Astrocyte (in vitro differentiated cells and primary cell): ENCODE results near the gene UBR3. TPM values are rescaled to one million over a fixed set of nuclear protein-coding genes. Genes with fewer than 3 reads are reported as not detected.

Experiments used
- DNase-seq: peaks from one replicate; pipeline ENCODE4 v3.0.0-alpha.2; 2010; ENCODE audit warnings: low read depth
- FAIRE-seq: peaks from 2 replicates; lab custom pipeline; 2011; peaks lifted over from hg19 to GRCh38; lab: Jason Lieb, UNC
- H2AFZ ChIP-seq: 2 replicates; pipeline ENCODE4 v1.6.0; 2012; ENCODE audit warnings: low read depth, low read length, inconsistent platforms
- H3K27ac ChIP-seq: 2 replicates; pipeline ENCODE4 v1.5.1; 2011; ENCODE audit warnings: low read depth, low read length, inconsistent platforms
- H3K27me3 ChIP-seq: 2 replicates; pipeline ENCODE4 v1.6.0; 2011; ENCODE audit warnings: low read length, inconsistent platforms; ENCODE audit not compliant: insufficient read depth
- H3K36me3 ChIP-seq: 2 replicates; pipeline ENCODE4 v1.5.1; 2011; ENCODE audit warnings: low read length, inconsistent platforms; ENCODE audit not compliant: insufficient read depth
- H3K4me1 ChIP-seq: 2 replicates; pipeline ENCODE4 v1.5.1; 2011; ENCODE audit warnings: low read length, inconsistent platforms; ENCODE audit not compliant: insufficient read depth
- H3K4me2 ChIP-seq: 2 replicates; pipeline ENCODE4 v1.6.0; 2012; ENCODE audit warnings: low read length, inconsistent platforms
- H3K4me3 ChIP-seq: 2 replicates; pipeline ENCODE4 v1.5.1; 2011; ENCODE audit warnings: low read depth, mild to moderate bottlenecking, low read length, inconsistent platforms; ENCODE audit not compliant: insufficient read depth
- H3K79me2 ChIP-seq: 2 replicates; pipeline ENCODE4 v1.6.0; 2012; ENCODE audit warnings: mild to moderate bottlenecking, low read length, inconsistent platforms; ENCODE audit not compliant: insufficient read depth
- H3K9ac ChIP-seq: 2 replicates; pipeline ENCODE4 v1.6.0; 2012; ENCODE audit warnings: mild to moderate bottlenecking, low read length, inconsistent platforms
- H3K9me3 ChIP-seq: 2 replicates; pipeline ENCODE4 v1.5.1; 2012; ENCODE audit warnings: low read depth, mild to moderate bottlenecking, low read length, inconsistent platforms; ENCODE audit not compliant: insufficient read depth
- H4K20me1 ChIP-seq: 2 replicates; pipeline ENCODE4 v1.6.0; 2012; ENCODE audit warnings: low read length, inconsistent platforms; ENCODE audit not compliant: insufficient read depth
- H3K27ac Mint-ChIP-seq: one replicate; pipeline ENCODE4 v1.8.0; 2021; ENCODE audit warnings: mild to moderate bottlenecking, mixed read lengths; ENCODE audit not compliant: unreplicated experiment
- H3K27me3 Mint-ChIP-seq: one replicate; pipeline ENCODE4 v1.8.0; 2021; ENCODE audit warnings: low read depth, mixed read lengths; ENCODE audit not compliant: unreplicated experiment
- H3K36me3 Mint-ChIP-seq: one replicate; pipeline ENCODE4 v1.8.0; 2021; ENCODE audit warnings: low read depth, mixed read lengths; ENCODE audit not compliant: unreplicated experiment
- H3K4me1 Mint-ChIP-seq: one replicate; pipeline ENCODE4 v1.8.0; 2021; ENCODE audit warnings: low read depth, mixed read lengths; ENCODE audit not compliant: unreplicated experiment
- H3K4me3 Mint-ChIP-seq: one replicate; pipeline ENCODE4 v1.8.0; 2021; ENCODE audit warnings: mild to moderate bottlenecking, moderate library complexity, mixed read lengths; ENCODE audit not compliant: unreplicated experiment
- H3K9me3 Mint-ChIP-seq: one replicate; pipeline ENCODE4 v1.8.0; 2021; ENCODE audit warnings: mild to moderate bottlenecking, mixed read lengths; ENCODE audit not compliant: unreplicated experiment
- CTCF ChIP-seq: IDR thresholded peaks from 2 replicates; pipeline ENCODE4 v1.5.1; 2011; ENCODE audit warnings: low read depth, mild to moderate bottlenecking, inconsistent platforms, low read length, moderate library complexity; ENCODE audit not compliant: insufficient read depth
- EZH2 ChIP-seq: IDR thresholded peaks from 2 replicates; pipeline ENCODE4 v1.6.1; 2012; ENCODE audit warnings: mild to moderate bottlenecking, low read length, inconsistent platforms; ENCODE audit not compliant: insufficient read depth
- total RNA-seq: library from RNA; stranded (reverse); gene quantifications from 2 replicates; pipeline ENCODE4 v1.2.1, GENCODE V29; 2021

UBR3 gene
- total RNA-seq, 1 donor from 2014 or later, result 18.7 TPM

- no peak overlapping the region for H3K9ac ChIP-seq
- H3K9me3 Mint-ChIP-seq, result no peaks in the 10 kb centered on the region
- H3K4me3 Mint-ChIP-seq, result no peak overlapping the region
- no peak overlapping the region for H3K27ac Mint-ChIP-seq
- no peak overlapping the region for H3K4me2 ChIP-seq
- FAIRE-seq (no peak), DNase-seq (no peak)
- TF ChIP-seq CTCF (no peak), EZH2 (no peak)
- no peak overlapping the region for H3K4me3 ChIP-seq
- no peak overlapping the region for H3K27ac ChIP-seq
- no peaks in the 10 kb centered on the region for H3K79me2 ChIP-seq
- no peak overlapping the region for H2AFZ ChIP-seq
- no peaks in the 10 kb centered on the region for H3K9me3 ChIP-seq
- H3K27me3 ChIP-seq, result no peaks in the 10 kb centered on the region
- H4K20me1 ChIP-seq, result no peaks in the 10 kb centered on the region
- peaks cover 12% of the 10 kb centered on the region for H3K36me3 Mint-ChIP-seq
- no peaks in the 10 kb centered on the region for H3K27me3 Mint-ChIP-seq
- no peaks in the 10 kb centered on the region for H3K4me1 ChIP-seq
- H3K36me3 ChIP-seq, result peaks cover 9% of the 10 kb centered on the region
- H3K4me1 Mint-ChIP-seq, result no peaks in the 10 kb centered on the region
Observed at GRCh38 chr2:170070778-170071177, 243.5 kb downstream of the UBR3 start.

- no peak for FAIRE-seq
- H3K4me2 ChIP-seq, result no peak overlapping the region
Observed at GRCh38 chr2:170073288-170073687, 246.0 kb downstream of the UBR3 start.

More at GRCh38 chr2:170073288-170073687, 246.0 kb downstream of the UBR3 start:
- Mint-ChIP-seq H3K4me1 (no peaks in the 10 kb centered on the region), H3K9me3 (no peaks in the 10 kb centered on the region), H3K27me3 (no peaks in the 10 kb centered on the region), H3K4me3 (no peak overlapping the region), H3K36me3 (peaks cover 10% of the 10 kb centered on the region), H3K27ac (no peak overlapping the region)
- DNase-seq, result peak; percentile 86
- no peaks in the 10 kb centered on the region for H3K9me3 ChIP-seq
- no peak overlapping the region for H3K9ac ChIP-seq
- H3K4me3 ChIP-seq, result no peak overlapping the region
- no peaks in the 10 kb centered on the region for H3K4me1 ChIP-seq
- H3K27me3 ChIP-seq, result no peaks in the 10 kb centered on the region
- H2AFZ ChIP-seq, result no peak overlapping the region
- H4K20me1 ChIP-seq, result no peaks in the 10 kb centered on the region
- H3K36me3 ChIP-seq, result peaks cover 10% of the 10 kb centered on the region
- no peaks in the 10 kb centered on the region for H3K79me2 ChIP-seq
- H3K27ac ChIP-seq, result no peak overlapping the region
- TF ChIP-seq CTCF (no peak), EZH2 (no peak)
